Activated CD4-positive, alpha-beta T cell treated with anti-CD3 and anti-CD28 coated beads for 48 hours (primary cell): ENCODE measurements around the gene PCGF2.

ENCODE experiments used
- DNase-seq: peaks from one replicate; pipeline ENCODE4 v3.0.0-alpha.2; 2020

PCGF2 gene

DNA sequence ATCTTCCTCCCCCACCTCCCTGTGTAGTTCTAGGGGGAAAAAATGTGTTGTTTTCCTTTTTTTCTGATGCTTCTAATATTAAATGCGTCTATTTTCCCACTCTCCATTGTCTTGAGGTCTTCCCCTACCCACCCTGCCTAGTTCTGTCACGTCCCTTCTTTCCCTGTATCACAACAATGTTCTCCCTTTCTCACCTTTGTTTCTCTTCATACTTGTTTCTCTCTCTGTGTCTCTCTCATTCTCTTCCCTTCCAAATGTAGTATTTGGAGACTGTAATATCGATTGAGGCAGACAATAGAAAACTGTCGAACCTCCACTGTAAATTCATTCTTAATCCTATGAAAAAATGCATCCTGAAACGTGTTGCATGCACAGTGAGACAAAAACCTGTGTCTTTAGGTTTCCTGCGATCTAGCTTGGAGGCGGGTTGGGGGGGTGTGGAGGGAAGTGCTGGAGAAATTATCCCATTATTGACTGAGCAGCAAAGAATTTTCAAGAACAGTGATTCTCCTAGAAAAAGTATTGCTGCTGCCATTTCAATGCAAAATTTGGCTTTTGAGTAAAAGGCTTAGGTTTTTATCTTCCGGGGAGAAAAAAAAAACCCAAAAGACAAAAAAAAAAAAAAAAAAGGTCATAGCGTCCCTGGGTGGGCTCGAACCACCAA is 3.1 kb upstream of the PCGF2 start:
- no peak for DNase-seq

DNA sequence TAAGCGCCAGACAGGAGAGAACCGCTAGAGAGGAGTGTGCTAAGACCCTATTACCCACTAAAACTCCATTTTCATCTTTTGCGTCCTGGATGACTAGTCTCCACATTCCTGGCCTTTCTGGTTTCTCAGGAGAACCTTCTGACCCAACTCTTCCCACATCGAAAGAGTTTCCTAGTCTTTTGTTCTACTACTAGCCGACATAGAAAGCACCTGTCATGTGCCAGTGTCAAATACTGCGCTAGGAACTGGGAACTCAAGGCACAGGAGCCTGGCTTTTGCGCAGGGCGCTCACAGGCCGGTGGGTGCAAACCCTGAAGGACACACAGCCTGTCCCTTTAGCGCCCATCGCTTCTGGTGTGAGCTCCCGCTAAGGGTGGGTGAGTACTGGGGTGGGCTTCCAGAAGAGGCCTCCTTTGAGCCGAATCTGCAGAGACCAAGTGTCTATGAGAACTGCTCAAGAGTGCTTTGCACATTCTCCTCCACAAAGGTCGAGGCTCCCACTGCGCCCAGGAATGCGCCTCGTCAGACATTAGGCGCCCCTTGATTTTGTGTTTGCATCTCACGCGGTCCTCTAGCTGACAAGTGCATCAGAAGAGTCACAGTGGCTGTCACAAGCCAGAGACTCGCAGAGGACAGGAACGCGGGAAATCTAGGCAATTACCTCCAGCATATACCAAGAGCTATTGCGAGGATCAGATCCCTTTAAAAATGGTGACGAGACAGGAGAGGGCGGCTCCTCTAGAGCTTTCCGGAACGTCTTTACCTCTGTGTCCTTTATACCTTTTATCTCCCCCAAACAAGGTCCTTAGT is 2.4 kb upstream of the PCGF2 start:
- DNase-seq, result no peak

GRCh38 chr17:38750044-38750311 is 1.8 kb upstream of the PCGF2 start:
- DNase-seq, result no peak

GRCh38 chr17:38749223-38750043 is 1.3 kb upstream of the PCGF2 start:
- DNase-seq, result no peak

GRCh38 chr17:38748892-38749222 is 721 bp upstream of the PCGF2 start:
- no peak for DNase-seq

DNA sequence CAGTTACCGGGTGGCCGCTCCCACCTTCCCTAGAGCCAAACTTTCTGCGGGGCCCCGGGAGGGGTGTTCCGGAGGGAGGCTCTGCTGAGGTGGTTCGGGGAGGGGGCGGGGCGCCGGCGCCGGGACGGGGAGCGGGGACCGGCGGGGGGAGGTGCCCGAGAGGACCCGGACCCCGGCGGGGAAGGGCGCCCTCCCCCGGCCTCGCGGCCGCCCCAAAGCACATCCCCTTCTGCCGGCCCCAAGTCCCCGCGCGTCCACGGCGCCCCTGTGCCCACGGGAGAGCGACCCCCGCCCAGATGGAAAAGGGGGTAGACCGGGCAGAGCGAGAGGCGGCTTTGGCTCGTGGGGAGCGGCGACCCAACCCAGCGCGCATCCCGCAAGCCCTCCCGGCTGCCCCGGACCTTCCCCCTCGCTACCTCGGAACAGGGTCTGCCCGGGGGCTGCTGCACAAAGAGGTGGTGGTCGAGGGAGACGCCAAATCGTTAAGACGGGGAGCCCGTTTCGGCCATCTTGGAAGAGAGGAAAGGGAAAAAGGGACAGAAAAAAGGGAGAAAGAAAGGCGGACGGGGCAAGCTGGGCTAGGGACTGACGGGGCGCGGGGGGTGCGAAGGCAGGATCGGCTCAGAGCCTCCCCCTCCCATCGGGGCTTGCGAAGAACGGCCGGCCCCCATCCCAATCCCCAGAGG is 530 bp downstream of the PCGF2 start:
- DNase-seq, result no peak

DNA sequence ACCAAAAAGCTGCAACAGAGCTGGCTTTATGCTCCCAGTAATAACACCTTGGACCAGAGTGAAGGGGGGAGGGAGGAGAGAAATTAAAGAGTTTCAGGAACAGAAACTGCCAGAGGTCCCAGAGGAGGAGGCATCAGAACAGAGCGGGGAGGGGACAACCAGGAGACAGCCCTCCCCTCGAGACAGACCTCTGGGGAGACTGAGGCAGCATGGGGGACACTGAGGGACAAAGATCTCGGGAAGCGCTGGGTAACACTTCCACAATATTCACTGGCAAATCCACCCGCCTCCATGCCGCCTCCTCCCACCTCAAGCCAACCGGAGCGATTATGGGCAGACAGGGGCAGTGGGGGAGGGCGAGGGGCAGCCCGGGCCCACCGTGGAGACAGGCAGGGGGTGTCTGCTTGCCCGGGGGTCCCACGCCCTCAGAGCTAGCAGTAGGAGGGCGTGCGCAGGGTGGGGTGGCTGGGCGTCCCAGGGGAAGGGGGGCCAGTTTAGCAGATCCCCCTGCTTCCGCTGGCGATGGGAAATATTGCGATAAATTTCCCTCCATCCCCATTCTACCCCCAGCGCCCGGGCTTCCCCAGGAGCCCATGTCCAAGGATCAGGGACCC is 1.2 kb downstream of the PCGF2 start:
- no peak for DNase-seq

DNA sequence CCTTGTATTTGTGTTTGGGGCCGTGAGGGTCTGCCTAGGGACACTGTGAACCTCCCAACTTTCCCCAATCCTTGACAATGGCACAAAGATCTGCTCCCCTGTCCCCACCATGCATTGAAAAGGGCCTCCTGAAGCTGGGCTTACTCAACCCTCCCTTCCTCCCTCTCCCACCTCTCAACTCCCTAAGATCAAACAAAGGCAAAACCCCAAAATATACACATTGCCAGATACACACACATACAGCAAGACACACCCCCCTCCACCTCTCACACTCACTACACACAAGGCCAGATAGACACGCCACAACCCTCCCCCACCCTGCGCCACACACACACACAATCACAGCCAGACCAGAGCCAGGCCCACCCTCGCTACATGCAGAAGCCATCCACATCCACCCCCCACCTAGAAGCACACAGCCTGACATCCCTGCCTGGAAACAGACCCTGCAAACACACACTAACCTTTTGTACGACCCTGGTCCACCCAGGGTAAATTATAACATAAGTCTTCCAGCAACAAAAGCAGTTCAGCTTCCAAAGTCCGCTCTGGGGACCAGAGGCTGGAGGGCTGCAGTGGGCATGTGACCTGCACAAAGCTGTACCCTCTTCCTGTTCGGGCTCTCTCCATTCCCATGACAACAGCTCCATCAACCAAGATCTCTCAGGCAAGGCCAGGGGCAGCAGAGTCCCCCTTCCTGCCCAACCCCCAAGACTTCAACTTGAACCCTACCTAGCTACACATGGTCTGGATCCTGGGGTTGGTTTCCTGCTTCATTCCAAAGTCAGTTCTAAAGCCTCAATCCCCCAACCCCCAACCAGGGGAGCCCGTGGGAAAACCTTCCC is 1.9 kb downstream of the PCGF2 start:
- DNase-seq, result no peak

DNA sequence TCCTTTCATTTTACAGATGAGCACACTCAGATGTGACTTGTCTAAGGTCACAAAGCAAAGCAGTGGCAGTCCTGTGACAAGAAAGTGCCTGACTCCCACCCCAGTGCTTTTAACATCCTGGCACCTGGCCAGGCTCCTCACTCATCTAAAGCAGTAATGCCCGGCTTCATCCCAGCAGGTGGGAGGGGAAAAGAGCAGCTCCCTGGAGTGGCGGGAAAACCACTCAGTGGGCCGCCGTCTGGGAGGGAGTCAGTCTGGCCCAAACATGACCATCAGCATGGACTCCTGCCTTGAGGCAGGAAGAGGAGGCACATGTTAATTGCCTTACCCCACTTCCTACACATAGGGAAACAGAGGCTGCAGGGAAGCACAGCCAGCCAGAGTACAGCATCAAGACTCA is 2.6 kb downstream of the PCGF2 start:
- DNase-seq, result no peak

DNA sequence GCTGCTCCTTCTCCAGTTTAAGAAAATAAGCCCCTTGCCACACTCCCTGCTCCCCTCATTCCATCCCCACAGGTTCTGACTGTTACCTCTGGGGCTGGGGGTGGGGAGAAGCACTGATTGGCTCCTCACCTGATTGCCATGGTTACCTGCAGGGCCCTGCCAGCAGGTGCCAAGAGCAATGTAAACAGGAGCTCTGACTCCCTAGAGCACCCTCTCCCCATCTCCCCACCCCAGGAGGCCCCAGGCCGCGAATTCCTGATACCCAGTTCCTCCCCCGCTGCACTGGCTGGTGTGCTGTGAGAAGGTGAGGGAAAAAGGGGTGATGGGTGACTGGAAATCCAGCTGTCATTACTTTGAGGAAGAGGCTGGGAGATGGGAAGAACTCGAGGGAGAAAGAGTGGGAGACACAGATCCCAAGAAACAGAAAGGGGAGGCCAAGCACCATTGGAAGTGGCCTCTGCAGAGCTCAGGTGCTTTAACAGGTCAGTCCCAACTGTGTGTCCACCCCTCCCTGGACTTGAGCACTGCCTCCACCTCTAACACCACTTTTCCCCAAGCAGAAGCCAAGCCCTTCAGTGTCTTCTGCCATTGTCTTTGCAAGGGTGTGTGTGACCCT is 4.5 kb downstream of the PCGF2 start:
- DNase-seq, result no peak

GRCh38 chr17:38742411-38743308 is 5.5 kb downstream of the PCGF2 start:
- DNase-seq, result no peak

GRCh38 chr17:38741921-38742410 is 6.2 kb downstream of the PCGF2 start:
- DNase-seq, result no peak

GRCh38 chr17:38741461-38741860 is 6.7 kb downstream of the PCGF2 start:
- DNase-seq, result no peak

DNA sequence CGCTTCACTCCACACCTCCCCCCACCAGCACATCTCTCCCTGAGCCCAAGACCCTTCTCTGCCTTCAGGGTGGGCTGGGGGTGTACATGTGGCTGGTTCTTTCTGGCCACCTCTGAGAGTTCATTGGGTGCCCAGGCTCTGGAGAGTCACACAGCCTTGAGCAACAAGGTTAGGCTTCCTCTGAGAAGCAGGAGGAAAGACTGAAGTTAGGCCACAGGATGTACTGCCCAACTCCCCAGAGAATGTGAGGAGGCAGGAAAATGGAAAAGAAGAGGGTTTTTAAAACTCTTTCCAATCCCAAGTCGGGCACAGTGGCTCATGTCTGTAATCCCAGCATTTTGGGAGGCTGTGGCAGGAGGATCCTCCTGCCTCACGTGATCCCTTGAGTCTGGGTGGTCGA is 7.3 kb downstream of the PCGF2 start:
- no peak for DNase-seq

DNA sequence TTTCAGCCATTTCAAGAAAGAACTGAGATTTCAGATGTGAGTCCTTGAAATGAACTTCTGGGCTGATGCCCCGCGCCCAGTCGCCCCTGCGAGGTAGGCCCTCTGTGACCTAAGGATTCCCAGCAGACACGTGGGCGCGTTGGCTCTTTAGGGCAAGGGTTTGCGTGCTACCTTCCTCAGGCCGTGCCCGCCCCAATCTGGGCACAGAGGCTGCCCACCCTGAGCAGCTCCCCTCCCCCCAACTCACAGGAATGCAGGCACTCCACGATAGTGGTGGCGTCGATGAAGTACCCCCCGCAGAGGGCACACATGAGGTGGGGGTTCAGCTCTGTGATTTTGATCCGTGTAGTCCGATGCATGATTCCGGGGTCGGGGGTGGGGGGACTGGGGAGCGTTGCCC is 8.1 kb downstream of the PCGF2 start:
- no peak for DNase-seq

DNA sequence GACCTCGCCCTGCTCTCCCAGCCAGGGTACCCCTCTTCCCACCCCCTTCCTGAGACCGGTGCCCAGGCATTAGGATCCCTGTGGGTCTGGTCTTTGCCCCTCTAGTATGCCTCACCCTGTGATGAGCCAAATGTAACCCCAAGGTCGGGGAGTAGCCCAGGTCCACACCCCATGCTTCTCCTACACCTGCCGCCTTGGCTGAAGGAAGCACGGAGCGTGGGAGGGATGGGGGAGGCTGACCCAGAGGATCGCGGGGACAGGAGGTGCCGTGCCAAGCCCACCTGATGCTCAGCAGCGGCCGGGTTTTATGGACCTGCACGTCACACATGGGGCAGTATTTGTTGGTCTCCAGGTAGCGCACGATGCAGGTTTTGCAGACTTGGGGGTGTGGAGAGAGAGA is 8.8 kb downstream of the PCGF2 start:
- DNase-seq, result no peak

GRCh38 chr17:38738686-38739085 is 9.4 kb downstream of the PCGF2 start:
- DNase-seq, result no peak

DNA sequence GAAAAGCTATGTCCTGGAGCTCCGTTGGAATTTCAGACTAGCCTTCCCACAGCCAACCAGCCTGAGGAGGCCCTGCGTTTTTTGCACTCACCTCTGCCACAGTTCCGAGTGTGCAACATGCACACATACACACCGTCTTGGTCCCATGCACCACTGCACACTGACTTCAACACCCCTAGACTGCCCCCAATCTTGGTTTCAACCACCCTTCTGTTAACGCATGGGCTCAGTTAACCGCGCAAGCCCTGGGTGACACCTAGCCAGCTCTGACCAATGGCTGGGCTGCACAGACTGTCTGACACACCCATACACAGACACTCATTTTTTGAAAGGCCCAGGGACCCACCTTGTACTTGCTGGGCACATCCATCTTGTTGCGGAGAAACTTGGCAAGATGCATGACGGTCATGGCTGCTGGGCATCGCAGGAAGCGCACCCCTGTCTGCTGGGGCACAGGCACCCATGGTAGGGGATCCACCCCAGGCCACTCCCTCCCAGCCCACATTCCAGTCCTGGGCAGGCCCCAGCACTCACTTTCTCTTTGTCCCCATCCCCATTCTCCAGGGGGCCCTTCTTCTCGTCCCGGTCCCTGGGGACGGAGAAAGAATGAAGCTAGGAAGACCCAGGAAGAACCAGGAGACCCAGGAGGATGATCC is 10.0 kb downstream of the PCGF2 start:
- DNase-seq, result no peak

- peak; percentile 80 for DNase-seq
Observed at GRCh38 chr17:38735161-38735997, 12.8 kb downstream of the PCGF2 start.
